ENCODE data around the gene PRKRA. TPM values are rescaled to one million over a fixed set of nuclear protein-coding genes. Genes with fewer than 3 reads are reported as not detected.

The PRKRA gene
- total RNA-seq, 3 donors from 2014 or later = 28.7 to 55.6 (median 31.5) TPM

GRCh38 chr2:178401994-178402437 lies 49.0 kb downstream of the PRKRA start:
- intact Hi-C loops (cut with DNase I, micrococcal nuclease) = no loop called here
- ATAC-seq = no peak
- no peak overlapping the region for H3K4me3 ChIP-seq
- no peaks in the 10 kb centered on the region for H3K36me3 ChIP-seq (ENCODE audit: low read depth)
- no peaks in the 10 kb centered on the region for H3K9me3 ChIP-seq
- no peak for TF ChIP-seq CTCF (IDR thresholded peaks at IDR 0.05)
- DNase-seq = no peak
- H3K4me1 ChIP-seq (ENCODE audit: low read depth) = no peaks in the 10 kb centered on the region

GRCh38 chr2:178397002-178397605 lies 53.9 kb downstream of the PRKRA start:
- Histone ChIP-seq H3K4me3 (no peak overlapping the region), H3K4me1 (ENCODE audit: low read depth) (no peaks in the 10 kb centered on the region), H3K36me3 (ENCODE audit: low read depth) (no peaks in the 10 kb centered on the region), H3K9me3 (no peaks in the 10 kb centered on the region)
- DNase-seq (peak in 1 of 3 donors; percentile 42), ATAC-seq (peak; percentile 59)
- intact Hi-C loops (cut with DNase I, micrococcal nuclease) = no loop called here
- no peak for TF ChIP-seq CTCF (IDR thresholded peaks at IDR 0.05)

GRCh38 chr2:178395941-178396570 lies 54.9 kb downstream of the PRKRA start:
- no peak for TF ChIP-seq CTCF (IDR thresholded peaks at IDR 0.05)
- ATAC-seq = no peak
- no peak overlapping the region for H3K4me3 ChIP-seq
- H3K9me3 ChIP-seq = no peaks in the 10 kb centered on the region
- DNase-seq = no peak
- no peaks in the 10 kb centered on the region for H3K36me3 ChIP-seq (ENCODE audit: low read depth)
- H3K4me1 ChIP-seq (ENCODE audit: low read depth) = no peaks in the 10 kb centered on the region
- intact Hi-C loops (cut with DNase I, micrococcal nuclease) = no loop called here

- DNase-seq (no peak), ATAC-seq (no peak)
- TF ChIP-seq CTCF (IDR thresholded peaks at IDR 0.05) = no peak
- Histone ChIP-seq H3K36me3 (ENCODE audit: low read depth) (no peaks in the 10 kb centered on the region), H3K4me3 (no peak overlapping the region), H3K9me3 (no peaks in the 10 kb centered on the region), H3K4me1 (ENCODE audit: low read depth) (no peaks in the 10 kb centered on the region)
- intact Hi-C loops (cut with DNase I, micrococcal nuclease) = no loop called here
These were observed 55.7 kb downstream of the PRKRA start for GRCh38 chr2:178395295-178395694.

GRCh38 chr2:178394859-178395258 lies 56.1 kb downstream of the PRKRA start:
- DNase-seq (no peak), ATAC-seq (no peak)
- TF ChIP-seq CTCF (IDR thresholded peaks at IDR 0.05) = no peak
- Histone ChIP-seq H3K9me3 (no peaks in the 10 kb centered on the region), H3K4me3 (no peak overlapping the region), H3K4me1 (ENCODE audit: low read depth) (no peaks in the 10 kb centered on the region), H3K36me3 (ENCODE audit: low read depth) (no peaks in the 10 kb centered on the region)
- intact Hi-C loops (cut with DNase I, micrococcal nuclease) = no loop called here

Data from mucosa of descending colon (tissue), 3 donors.